ENCODE data around the gene PRR19. TPM values are rescaled to one million over a fixed set of nuclear protein-coding genes. Genes with fewer than 3 reads are reported as not detected.

Gene PRR19
- total RNA-seq, 1 experiment from 2014 or later: 2.1 TPM

DNA sequence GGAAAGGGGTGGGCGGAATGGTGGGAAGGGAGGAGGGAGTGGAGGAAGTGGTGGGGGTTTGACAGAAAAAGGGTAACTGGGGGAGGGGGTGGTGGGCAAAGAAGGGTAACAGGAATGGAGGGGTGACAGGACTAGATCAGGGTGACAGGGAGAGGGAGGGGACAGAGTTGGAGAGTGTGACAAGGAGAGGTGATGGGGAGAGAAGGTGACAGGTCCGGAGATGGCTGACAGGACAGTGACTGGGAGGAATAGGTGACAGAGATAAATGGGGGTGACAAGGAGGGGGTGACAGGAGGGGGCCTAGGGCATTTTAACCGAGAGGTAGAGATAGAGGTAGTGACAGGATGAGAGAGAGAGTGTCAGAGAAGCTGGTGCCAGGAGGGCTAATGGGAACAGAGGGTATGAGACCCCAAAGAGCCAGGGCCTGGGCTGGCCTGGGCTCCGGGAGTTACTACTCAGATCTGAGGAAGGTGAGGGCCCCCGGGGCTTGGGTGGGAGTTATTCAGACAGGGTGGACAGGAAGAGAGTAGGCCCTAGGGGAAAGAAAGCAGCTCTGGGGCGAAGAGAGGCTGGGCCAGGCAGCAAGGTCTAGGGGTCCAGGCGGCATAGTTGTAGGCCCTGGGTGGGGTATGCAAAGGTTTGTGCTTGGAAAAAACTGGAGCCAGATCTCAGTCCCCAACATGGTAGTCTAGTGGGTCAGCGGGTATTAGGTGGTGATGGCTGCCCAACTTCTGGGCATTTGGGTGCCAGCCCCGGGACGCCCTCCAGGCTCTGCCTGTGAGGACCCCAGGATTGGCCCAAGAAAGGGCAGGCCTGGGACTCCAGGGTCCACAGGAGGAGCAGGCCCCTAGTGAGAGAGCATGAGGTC, 32.2 kb upstream of the PRR19 start:
- in situ Hi-C loops (cut with HindIII; ENCODE audit: low sequenced_read_pairs): no loop called here

DNA sequence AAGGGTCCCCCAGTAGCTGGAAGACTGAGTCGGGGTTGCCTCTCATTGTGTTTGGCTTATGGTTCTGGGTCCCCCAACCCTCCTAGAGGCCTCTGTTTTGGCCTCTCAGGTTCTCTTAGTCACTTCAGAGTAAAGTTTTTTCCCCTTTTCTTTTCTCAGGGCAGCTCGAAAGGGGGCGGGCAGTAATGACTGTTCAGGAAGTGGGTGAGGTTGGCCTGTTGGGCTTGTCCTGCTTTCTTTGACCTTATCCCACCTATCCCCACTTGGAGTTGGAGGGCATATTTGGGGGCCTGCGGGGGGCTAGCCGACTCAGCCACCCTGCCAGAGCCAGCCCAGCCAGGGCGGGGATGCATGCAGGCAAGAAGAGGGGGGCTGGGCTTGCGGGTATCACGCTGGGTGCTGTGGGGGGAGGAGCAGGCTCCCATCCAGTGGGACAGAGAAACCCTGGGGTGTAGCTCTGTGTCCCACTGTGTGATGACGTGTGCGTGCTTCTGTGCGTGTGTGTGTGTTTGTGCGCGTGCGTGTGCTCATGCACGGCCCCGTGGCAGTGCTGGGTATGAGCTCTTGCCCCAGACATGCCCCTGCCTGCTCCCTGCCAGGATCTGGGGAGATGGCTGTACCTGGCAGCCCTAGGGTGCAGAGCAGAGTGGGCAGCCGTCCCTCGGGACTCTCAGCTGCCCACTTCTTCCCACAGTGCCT, 31.4 kb upstream of the PRR19 start:
- peak; percentile 52 for DNase-seq (ENCODE audit: low spot score)
- in situ Hi-C loops (cut with HindIII; ENCODE audit: low sequenced_read_pairs): no loop called here

More for the DNA sequence above, 32.2 kb upstream of the PRR19 start:
- peak; percentile 30 for DNase-seq (ENCODE audit: low spot score)

GRCh38 chr19:42271045-42271419, 30.9 kb upstream of the PRR19 start:
- in situ Hi-C loops (cut with HindIII; ENCODE audit: low sequenced_read_pairs): no loop called here
- peak; percentile 64 for DNase-seq (ENCODE audit: low spot score)

- in situ Hi-C loops (cut with HindIII; ENCODE audit: low sequenced_read_pairs): no loop called here
- peak; percentile 53 for DNase-seq (ENCODE audit: low spot score)
These were observed 29.9 kb upstream of the PRR19 start for GRCh38 chr19:42271861-42272534.

- in situ Hi-C loops (cut with HindIII; ENCODE audit: low sequenced_read_pairs): no loop called here
- no peak for DNase-seq (ENCODE audit: low spot score)
These were observed 29.4 kb upstream of the PRR19 start for GRCh38 chr19:42272535-42272897.

DNA sequence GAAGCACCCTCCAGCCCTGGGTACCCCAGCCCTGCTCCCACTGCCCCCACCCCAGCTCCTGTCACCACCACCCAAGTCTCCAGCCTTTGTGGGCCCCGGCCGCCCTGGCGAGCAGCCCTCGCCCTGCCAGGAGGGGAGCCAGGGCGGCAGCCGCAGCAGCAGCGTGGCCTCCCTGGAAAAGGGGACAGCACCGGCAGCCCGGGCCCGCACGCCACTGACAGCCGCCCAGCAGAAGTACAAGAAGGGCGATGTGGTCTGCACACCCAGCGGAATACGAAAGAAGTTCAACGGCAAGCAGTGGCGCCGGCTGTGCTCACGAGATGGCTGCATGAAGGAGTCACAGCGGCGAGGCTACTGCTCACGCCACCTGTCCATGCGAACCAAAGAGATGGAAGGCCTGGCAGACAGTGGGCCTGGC, 28.9 kb upstream of the PRR19 start:
- in situ Hi-C loops (cut with HindIII; ENCODE audit: low sequenced_read_pairs): no loop called here
- peak; percentile 29 for DNase-seq (ENCODE audit: low spot score)

GRCh38 chr19:42273407-42274064, 28.4 kb upstream of the PRR19 start:
- in situ Hi-C loops (cut with HindIII; ENCODE audit: low sequenced_read_pairs): no loop called here
- DNase-seq (ENCODE audit: low spot score): no peak

- in situ Hi-C loops (cut with HindIII; ENCODE audit: low sequenced_read_pairs): no loop called here
- DNase-seq (ENCODE audit: low spot score): no peak
These were observed 27.8 kb upstream of the PRR19 start for GRCh38 chr19:42274065-42274682.

- peak; percentile 83 for DNase-seq (ENCODE audit: low spot score)
- in situ Hi-C loops (cut with HindIII; ENCODE audit: low sequenced_read_pairs): no loop called here
These were observed 26.8 kb upstream of the PRR19 start for GRCh38 chr19:42275103-42275502.

DNA sequence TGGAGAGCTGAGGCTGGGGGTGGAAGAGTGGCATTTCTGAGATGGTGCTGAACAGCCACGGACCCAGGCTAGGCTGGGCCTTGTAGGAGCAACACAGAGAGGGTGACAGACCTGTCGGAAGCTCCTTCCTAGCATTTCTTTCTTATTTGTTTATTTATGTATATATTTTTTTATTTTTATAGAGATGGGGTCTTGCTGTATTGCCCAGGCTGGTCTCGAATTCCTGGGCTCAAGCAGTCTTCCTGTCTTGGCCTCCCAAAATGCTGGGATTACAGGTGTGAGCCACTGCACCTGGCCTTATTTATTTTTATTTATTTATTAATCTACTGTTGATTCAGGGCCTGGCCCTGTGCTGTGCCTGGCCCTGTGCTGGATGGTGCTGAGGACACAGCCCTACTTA, 26.4 kb upstream of the PRR19 start:
- in situ Hi-C loops (cut with HindIII; ENCODE audit: low sequenced_read_pairs): no loop called here
- no peak for DNase-seq (ENCODE audit: low spot score)

- no peak for DNase-seq (ENCODE audit: low spot score)
- in situ Hi-C loops (cut with HindIII; ENCODE audit: low sequenced_read_pairs): no loop called here
These were observed 25.6 kb upstream of the PRR19 start for GRCh38 chr19:42276284-42276683.

- in situ Hi-C loops (cut with HindIII; ENCODE audit: low sequenced_read_pairs): no loop called here
- DNase-seq (ENCODE audit: low spot score): no peak
These were observed 25.1 kb upstream of the PRR19 start for GRCh38 chr19:42276821-42277220.

DNA sequence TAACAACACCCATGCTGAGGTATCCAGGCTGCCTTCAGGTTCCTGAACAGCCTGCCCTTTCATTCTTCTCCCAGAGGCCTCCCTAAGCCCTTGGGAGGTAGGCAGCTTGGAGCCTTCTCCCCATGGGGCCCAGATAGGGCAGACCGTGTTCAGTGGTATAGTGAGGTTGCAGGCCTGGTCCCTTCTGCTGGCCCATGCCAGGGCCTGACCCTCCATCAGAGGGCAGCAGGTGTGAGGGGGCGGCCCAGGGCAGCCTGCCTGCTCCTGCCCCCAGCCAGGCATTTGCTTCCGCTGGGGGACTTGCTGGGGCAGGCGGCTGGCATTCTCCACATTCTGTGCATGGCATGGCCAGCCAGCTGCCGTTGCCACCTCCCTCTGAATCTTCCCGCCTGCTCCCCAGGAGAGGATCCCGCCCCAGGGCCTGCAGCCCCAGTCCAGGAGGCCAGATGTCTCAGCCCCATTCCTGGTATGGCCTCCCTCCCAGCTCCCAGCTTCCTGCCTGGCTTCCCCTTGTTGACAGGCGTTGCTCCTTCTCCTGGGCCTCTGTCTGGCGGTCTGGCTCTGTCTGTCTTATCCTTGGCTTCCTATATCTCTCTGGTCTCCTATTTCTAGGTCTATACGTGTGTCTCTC, 24.0 kb upstream of the PRR19 start:
- in situ Hi-C loops (cut with HindIII; ENCODE audit: low sequenced_read_pairs): no loop called here
- peak; percentile 33 for DNase-seq (ENCODE audit: low spot score)

- DNase-seq (ENCODE audit: low spot score): peak; percentile 30
- in situ Hi-C loops (cut with HindIII; ENCODE audit: low sequenced_read_pairs): no loop called here
These were observed 23.3 kb upstream of the PRR19 start for GRCh38 chr19:42278452-42279154.

DNA sequence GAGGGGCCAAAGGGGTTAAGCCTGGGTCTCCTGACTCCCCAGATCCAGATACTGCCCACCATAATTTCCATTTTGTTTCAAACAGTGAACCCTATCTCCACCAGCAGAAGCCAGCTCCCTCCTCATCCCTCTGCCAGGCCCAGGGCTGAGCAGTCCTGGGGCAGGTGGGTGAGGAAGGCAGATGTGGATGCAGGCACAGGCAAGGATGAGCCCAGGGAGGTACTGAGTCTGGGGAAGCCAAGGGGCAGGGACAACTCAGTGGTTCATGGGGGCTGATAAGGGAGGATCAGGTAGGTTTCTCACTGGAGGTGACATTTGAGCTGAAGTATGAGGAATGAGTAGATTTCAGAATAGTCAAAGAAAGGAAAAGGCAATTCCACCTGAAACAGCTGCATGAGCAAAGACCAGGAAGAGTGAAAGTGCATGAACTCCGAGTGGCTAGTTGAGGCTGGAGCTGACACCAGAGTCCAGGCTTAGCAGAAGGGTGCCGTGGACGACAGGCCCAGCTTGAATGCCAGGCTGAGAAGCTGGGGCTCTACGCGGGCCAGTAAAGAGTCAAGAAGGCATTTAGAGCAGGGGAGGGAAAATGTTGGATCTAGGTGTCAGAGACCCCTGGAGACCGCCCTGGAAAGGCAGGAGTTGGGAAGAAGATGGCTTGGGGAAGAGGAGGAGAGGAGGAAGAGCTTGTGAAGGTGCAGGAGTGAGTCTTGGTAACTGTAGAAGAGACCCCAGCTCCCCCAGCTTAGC, 22.6 kb upstream of the PRR19 start:
- in situ Hi-C loops (cut with HindIII; ENCODE audit: low sequenced_read_pairs): no loop called here
- no peak for DNase-seq (ENCODE audit: low spot score)

- in situ Hi-C loops (cut with HindIII; ENCODE audit: low sequenced_read_pairs): no loop called here
- DNase-seq (ENCODE audit: low spot score): peak; percentile 92
These were observed 21.8 kb upstream of the PRR19 start for GRCh38 chr19:42279902-42280814.

DNA sequence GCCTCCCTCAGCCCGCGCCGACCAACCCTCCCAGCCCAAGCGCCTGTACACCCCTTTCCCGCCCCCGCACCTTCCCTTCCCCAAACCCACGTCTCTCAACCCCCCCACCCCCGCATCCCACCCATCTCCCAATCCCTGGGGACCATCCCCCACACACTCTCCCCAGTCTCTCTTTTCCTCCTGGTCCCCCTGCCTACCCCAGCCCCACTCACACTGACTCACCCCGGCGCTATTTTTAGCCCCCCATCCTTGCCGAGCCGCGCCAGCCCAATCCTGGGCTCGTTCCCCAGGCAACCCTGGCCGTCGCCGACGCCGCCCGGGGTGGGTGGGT, 21.2 kb upstream of the PRR19 start:
- in situ Hi-C loops (cut with HindIII; ENCODE audit: low sequenced_read_pairs): no loop called here
- DNase-seq (ENCODE audit: low spot score): peak; percentile 46

Data from G401 (cell line).